Islet precursor cell (in vitro differentiated cells): ENCODE results near the gene SLC25A42.

Experiments
- DNase-seq: peaks from one replicate; pipeline ENCODE4 v3.0.0-alpha.2; 2018

The SLC25A42 gene

GRCh38 chr19:19051478-19052213 lies 12.1 kb upstream of the SLC25A42 start:
- peak; percentile 62 for DNase-seq

GRCh38 chr19:19052921-19053320 lies 10.9 kb upstream of the SLC25A42 start:
- DNase-seq, result no peak

GRCh38 chr19:19053508-19054314 lies 10.1 kb upstream of the SLC25A42 start:
- peak; percentile 74 for DNase-seq

- no peak for DNase-seq
Measured at GRCh38 chr19:19054315-19054938, 9.4 kb upstream of the SLC25A42 start.

- no peak for DNase-seq
Measured at GRCh38 chr19:19054939-19055440, 8.8 kb upstream of the SLC25A42 start.

GRCh38 chr19:19055701-19056100 lies 8.1 kb upstream of the SLC25A42 start:
- DNase-seq, result no peak

- DNase-seq, result no peak
Measured at GRCh38 chr19:19056636-19057275, 7.0 kb upstream of the SLC25A42 start.

- no peak for DNase-seq
Measured at GRCh38 chr19:19057317-19057716, 6.5 kb upstream of the SLC25A42 start.

GRCh38 chr19:19057720-19058119 lies 6.1 kb upstream of the SLC25A42 start:
- no peak for DNase-seq

GRCh38 chr19:19059018-19059836 lies 4.6 kb upstream of the SLC25A42 start:
- no peak for DNase-seq

- no peak for DNase-seq
Measured at GRCh38 chr19:19059837-19060611, 3.8 kb upstream of the SLC25A42 start.

GRCh38 chr19:19061506-19061905 lies 2.3 kb upstream of the SLC25A42 start:
- DNase-seq, result no peak

GRCh38 chr19:19062454-19063182 lies 1.2 kb upstream of the SLC25A42 start:
- DNase-seq, result peak; percentile 81

- DNase-seq, result no peak
Measured at GRCh38 chr19:19064098-19064722, 416 bp downstream of the SLC25A42 start.

- DNase-seq, result no peak
Measured at GRCh38 chr19:19064811-19065745, 1.3 kb downstream of the SLC25A42 start.

GRCh38 chr19:19067276-19068072 lies 3.7 kb downstream of the SLC25A42 start:
- no peak for DNase-seq

GRCh38 chr19:19068659-19069654 lies 5.2 kb downstream of the SLC25A42 start:
- DNase-seq, result no peak
